HAP-1 (cell line): ENCODE data around the gene FAM229A.
A peak's percentile ranks its signal among the peaks of the same experiment; 100 is the strongest.
"Not testable (repeated sequence)": the region's sequence is repeated elsewhere in the genome, so short reads cannot be mapped to it uniquely, and the experiment has no call there.

Source experiments
- DNase-seq, 2 experiments: peaks; one replicate each; pipeline ENCODE4 v3.0.0-alpha.2; 2016 to 2020; ENCODE audit warnings: low spot score in 2 of 2
- H3K27me3 ChIP-seq: fragments of 250-450 bp; sonication (Bioruptor Pico); 2 replicates; pipeline ENCODE4 v1.5.1; 2020; ENCODE audit warnings: low read depth, mild to moderate bottlenecking, moderate library complexity
- H3K36me3 ChIP-seq: fragments of 250-450 bp; sonication (Bioruptor Pico); replicated peaks from 2 replicates; pipeline ENCODE4 v1.5.1; 2020; ENCODE audit warnings: mild to moderate bottlenecking
- H3K4me1 ChIP-seq: fragments of 250-450 bp; sonication (Bioruptor Pico); 2 replicates; pipeline ENCODE4 v1.5.1; 2020; ENCODE audit warnings: mild to moderate bottlenecking
- H3K4me3 ChIP-seq: fragments of 250-450 bp; sonication (Bioruptor Pico); 2 replicates; pipeline ENCODE4 v1.5.1; 2020; ENCODE audit warnings: mild to moderate bottlenecking, moderate library complexity
- H3K9me3 ChIP-seq: fragments of 250-450 bp; sonication (Bioruptor Pico); 2 replicates; pipeline ENCODE4 v1.5.1; 2020; ENCODE audit warnings: mild to moderate bottlenecking, moderate library complexity
- in situ Hi-C: fragments of 300-500 bp; cut with MboI; formaldehyde crosslinking; loops from 3 replicates; pipeline ENCODE4 v1.14.3; 2020; ENCODE audit warnings: low sequenced_read_pairs, inconsistent platforms, mixed read lengths

FAM229A gene

DNA sequence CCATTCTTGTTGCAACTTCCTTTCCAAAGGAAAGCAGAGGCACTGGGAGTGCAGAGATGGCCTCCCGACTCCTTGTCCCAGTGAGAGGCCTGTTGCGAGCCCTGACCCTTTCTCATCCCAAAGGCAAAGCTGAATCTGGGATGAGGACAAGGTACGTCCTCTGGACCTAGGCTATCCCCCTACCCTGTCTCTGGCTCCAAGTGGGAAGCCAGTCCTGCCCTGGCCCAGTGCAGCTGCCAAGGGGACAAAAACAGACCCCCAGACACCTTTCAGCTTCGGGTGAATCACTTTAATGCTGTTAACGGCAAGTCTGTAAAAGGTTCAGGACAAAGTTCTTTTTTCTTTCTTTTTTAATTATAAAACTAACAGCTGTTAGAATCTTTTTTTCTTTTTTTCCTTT lies 2.6 kb upstream of the FAM229A start:
- Histone ChIP-seq H3K9me3 (no peaks in the 10 kb centered on the region), H3K4me1 (no peaks in the 10 kb centered on the region), H3K27me3 (no peaks in the 10 kb centered on the region), H3K36me3 (peaks cover 26% of the 10 kb centered on the region), H3K4me3 (no peak overlapping the region)
- DNase-seq, result no peak
- in situ Hi-C loops, result no loop called here

DNA sequence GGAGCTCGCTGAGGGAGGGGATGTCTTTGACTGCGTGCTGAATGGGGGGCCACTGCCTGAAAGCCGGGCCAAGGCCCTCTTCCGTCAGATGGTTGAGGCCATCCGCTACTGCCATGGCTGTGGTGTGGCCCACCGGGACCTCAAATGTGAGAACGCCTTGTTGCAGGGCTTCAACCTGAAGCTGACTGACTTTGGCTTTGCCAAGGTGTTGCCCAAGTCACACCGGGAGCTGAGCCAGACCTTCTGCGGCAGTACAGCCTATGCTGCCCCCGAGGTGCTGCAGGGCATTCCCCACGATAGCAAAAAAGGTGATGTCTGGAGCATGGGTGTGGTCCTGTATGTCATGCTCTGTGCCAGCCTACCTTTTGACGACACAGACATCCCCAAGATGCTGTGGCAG lies 1.4 kb upstream of the FAM229A start:
- Histone ChIP-seq H3K27me3 (no peaks in the 10 kb centered on the region), H3K4me1 (no peaks in the 10 kb centered on the region), H3K36me3 (peaks cover 26% of the 10 kb centered on the region), H3K4me3 (no peak overlapping the region), H3K9me3 (no peaks in the 10 kb centered on the region)
- DNase-seq, result no peak
- in situ Hi-C loops, result no loop called here

DNA sequence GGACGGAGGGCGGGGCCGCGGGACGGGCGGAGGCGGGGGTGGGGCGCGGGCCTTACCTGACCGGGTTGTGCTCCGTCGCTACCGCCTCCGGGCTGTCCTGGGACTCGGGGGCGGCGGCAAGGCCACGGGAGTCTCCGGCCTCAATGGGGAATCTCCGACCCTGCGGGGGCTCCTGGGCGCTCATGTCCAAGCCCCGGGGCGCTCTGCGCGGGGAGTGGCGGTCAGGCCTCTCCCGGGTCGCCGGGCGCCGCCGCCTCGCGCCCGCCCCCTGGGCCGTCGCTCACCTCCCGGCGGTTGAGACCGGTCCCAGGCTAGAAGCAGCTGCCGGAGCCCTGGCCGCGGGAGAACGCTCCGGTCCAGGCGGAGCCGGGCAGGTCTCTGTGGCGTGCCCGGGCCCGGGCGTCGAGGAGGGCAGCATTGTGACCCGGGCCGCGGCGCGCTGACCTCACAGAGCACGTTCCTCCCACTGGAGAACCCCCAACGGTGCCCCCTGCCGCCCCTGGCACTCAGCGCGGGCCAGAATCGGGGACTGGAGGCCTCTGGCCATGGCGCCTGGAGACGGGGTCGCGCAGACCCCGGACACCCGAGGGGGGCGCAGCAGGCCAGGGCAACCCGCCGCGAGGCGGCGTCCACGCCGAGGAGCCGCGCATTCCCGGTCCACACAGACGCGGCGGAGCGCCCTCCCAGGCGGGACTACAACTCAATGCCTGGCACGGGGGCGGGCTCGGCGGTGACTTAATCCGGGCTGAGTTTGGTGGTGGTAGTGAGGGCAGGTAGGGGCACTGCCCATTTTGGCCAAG lies 411 bp downstream of the FAM229A start:
- no peak for DNase-seq
- in situ Hi-C loops, result no loop called here
- Histone ChIP-seq H3K9me3 (no peaks in the 10 kb centered on the region), H3K4me1 (no peaks in the 10 kb centered on the region), H3K4me3 (no peak overlapping the region), H3K27me3 (no peaks in the 10 kb centered on the region), H3K36me3 (peaks cover 19% of the 10 kb centered on the region)

DNA sequence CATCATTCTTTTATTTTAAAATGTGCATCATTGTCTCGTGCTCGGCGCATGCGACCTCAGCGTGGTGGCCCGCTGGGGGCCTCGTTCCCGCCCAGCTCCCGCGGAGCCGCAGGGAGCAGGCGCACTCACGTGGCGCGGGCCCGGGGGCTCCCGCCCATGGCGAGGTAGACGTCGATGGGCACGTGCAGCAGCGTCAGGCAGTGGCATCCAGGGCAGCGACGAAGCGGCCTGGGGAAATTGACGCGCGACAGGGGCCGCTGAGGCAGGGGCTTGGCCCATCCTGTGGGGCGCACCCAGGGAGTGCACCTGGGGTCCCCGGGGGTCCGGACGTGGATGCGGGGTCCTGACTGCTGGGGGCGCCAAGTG lies 994 bp downstream of the FAM229A start:
- Histone ChIP-seq H3K36me3 (peaks cover 15% of the 10 kb centered on the region), H3K4me1 (no peaks in the 10 kb centered on the region), H3K4me3 (no peak overlapping the region), H3K9me3 (no peaks in the 10 kb centered on the region), H3K27me3 (no peaks in the 10 kb centered on the region)
- no peak for DNase-seq
- in situ Hi-C loops, result no loop called here

DNA sequence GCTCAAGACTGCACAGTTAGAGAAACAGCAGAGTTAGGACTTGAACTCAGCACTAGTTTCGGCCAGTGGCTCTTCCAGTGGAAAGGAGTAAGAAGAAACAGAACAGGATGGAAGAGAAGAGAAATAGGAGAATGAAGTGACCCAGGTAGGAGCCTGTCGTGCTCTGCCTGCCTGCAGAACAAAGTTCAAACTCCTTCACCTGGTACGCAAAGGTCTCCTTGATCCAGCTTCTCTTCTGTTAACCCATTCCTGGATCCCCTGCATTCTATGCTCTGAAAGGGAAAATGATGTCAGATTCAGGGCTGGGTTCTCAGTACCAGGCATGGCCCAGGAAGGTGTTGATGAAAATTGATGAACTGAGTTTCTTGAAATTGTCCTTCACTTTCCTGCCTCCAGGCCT lies 3.9 kb downstream of the FAM229A start:
- Histone ChIP-seq H3K4me1 (no peaks in the 10 kb centered on the region), H3K4me3 (no peak overlapping the region), H3K36me3 (peaks cover 8% of the 10 kb centered on the region; the same call in 1 of the 2 replicates), H3K9me3 (no peaks in the 10 kb centered on the region), H3K27me3 (no peaks in the 10 kb centered on the region)
- DNase-seq, result no peak
- in situ Hi-C loops, result no loop called here

DNA sequence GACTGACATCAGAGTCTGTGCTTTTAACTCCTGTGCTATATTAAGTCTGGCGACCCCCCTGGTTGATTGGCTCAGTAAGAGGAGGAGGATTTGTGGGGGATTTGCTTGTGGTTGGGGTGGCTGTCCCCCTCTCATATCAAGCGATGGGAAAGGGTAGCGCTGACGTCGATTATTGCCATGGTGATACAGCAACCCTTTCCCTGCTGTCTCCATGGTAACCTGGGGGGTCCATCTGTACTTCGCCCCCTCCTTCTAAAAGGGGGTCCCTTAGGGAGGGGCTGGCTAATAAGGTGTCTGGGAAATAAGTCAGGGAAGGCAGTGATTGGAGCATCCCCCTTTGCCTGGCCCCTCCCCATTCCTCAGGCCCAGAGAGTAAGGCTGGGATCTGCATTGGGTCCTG lies 4.7 kb downstream of the FAM229A start:
- Histone ChIP-seq H3K4me3 (no peak overlapping the region), H3K27me3 (no peaks in the 10 kb centered on the region), H3K36me3 (peaks cover 3% of the 10 kb centered on the region; the same call in 1 of the 2 replicates), H3K4me1 (no peaks in the 10 kb centered on the region), H3K9me3 (no peaks in the 10 kb centered on the region)
- no peak for DNase-seq
- in situ Hi-C loops, result no loop called here

DNA sequence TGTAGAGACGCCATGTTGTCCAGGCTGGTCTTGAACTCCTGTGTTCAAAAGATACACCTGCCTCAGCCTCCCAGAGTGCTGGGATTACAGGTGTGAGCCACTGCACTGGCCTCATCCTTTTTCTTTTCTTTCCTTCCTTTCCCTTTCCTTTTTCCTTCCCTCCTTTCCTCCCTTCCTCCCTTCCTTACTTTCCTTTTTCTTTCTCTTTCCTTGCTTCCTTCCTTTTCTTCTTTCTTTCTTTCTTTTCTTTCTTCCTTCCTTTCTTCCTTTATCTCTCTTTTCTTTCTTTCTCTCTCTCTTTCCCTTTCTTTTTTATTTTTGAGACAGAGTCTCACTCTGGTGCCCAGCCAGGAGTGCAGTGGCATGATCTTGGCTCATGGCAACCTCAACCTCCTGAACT lies 5.8 kb downstream of the FAM229A start:
- peaks cover 5% of the 10 kb centered on the region for H3K4me1 ChIP-seq
- H3K36me3 ChIP-seq, result peaks cover 3% of the 10 kb centered on the region; the same call in 1 of the 2 replicates
- no peaks in the 10 kb centered on the region for H3K9me3 ChIP-seq
- H3K27me3 ChIP-seq, result no peaks in the 10 kb centered on the region
- in situ Hi-C loops, result no loop called here
- H3K4me3 ChIP-seq, result no peak overlapping the region
- no peak for DNase-seq

DNA sequence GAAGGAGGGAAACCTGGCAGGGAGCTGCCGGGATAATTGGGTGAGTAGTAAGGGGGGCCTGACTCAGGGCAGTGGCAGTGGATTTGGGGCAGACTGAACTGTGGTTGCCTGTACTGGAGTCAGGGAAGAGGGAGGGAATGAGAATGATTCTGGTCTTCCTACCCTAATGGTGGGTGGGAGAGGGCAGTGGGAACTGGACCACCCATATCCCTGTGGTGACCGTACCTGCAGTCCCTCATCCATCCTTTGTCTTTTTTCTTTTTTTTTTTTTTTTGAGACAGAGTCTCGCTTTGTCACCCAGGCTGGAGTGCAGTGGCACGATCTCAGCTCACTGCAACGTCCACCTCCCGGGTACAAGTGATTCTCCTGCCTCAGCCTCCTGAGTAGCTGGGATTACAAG lies 6.5 kb downstream of the FAM229A start:
- H3K4me1 ChIP-seq, H3K9me3 ChIP-seq, H3K36me3 ChIP-seq, DNase-seq, in situ Hi-C loops, H3K4me3 ChIP-seq, H3K27me3 ChIP-seq: not testable (repeated sequence)

DNA sequence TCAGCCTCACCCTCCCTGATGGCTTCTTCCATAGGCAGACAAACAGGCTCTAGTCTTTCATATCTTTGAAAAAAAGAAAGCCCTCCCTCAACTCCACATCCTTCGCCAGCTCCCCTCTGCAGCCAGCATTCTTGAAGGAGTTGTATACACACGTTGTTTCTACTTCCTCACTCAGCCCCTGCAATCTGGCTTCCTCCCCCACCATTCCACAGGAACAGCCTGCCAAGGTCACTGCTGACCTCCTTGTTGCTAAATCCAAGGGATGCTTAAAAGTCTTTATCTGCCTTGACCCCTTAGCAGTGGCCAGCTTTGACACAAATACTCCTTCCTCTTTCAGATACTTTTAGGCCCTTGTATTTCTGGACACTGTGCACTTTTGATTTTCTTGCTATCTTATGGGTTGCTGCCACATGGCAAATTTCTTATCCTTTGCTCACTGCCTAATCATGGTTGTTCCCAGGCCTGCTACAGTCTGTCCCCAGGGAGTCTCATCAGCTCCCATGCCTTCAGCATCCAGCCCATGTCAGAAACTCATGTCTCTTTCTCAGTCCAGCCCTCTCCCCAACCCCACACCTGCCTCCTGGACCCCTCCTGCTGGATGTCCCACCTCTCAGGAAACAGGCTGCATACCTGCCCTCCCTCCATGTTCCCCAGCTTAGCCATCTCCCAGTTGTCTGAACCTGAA lies 8.3 kb downstream of the FAM229A start:
- no peak for DNase-seq
- in situ Hi-C loops, result no loop called here
- Histone ChIP-seq H3K36me3 (peaks cover 6% of the 10 kb centered on the region; the same call in 1 of the 2 replicates), H3K9me3 (0 out of 2 replicates have a peak, but pooled peaks cover 5% of the 10 kb centered on the region), H3K4me1 (peaks cover 8% of the 10 kb centered on the region), H3K4me3 (no peak overlapping the region), H3K27me3 (no peaks in the 10 kb centered on the region)

DNA sequence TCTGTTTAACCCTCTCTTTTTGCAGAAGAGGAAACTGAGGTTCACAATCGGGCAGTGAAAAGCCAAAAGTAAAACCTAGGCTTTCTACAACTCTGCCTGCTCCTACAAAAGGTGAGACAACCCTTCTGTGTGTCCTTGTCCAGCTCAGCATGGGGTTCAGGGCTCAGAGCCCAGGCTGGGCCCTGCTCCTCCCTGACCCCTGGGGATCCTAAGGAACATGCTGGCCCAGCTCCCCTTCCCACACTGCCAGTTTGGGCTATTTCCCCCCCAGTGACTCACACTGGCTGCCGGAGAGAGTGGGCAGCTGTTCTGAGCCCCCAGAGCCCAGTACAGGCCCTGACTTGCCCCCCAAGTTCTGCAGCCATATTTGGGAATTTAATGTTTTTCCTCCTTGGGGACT lies 8.9 kb downstream of the FAM229A start:
- in situ Hi-C loops, result no loop called here
- Histone ChIP-seq H3K4me3 (no peak overlapping the region), H3K36me3 (peaks cover 5% of the 10 kb centered on the region; the same call in 1 of the 2 replicates), H3K27me3 (no peaks in the 10 kb centered on the region), H3K9me3 (0 out of 2 replicates have a peak, but pooled peaks cover 5% of the 10 kb centered on the region), H3K4me1 (peaks cover 8% of the 10 kb centered on the region)
- DNase-seq, result no peak

DNA sequence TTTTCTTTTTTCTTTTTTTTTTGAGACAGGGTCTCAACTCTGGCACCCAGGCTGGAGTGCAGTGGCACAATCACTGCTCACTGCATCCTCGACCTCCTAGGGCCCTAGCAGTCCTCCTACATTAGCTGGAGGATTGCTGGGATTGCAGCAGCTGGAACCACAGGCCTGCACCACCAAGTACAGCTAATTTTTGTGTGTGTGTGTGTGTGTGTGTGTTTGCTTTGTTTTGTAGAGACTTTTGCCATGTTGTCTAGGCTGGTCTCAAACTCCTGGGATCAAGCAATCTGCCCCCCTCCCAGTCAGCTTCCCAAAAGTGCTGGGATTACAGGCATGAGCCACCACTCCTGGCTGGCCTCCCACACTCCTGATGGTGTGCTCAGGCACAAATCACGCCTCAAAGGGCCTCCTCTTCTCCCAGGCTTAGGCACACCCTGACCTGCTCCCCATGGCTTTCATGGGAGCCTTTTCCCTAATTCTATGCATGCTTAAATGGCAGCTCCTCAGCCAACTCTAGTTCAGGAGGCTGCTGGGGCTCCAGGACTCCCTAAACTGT lies 9.4 kb downstream of the FAM229A start:
- Histone ChIP-seq H3K36me3 (peaks cover 3% of the 10 kb centered on the region; the same call in 1 of the 2 replicates), H3K27me3 (no peaks in the 10 kb centered on the region), H3K4me3 (no peak overlapping the region), H3K9me3 (0 out of 2 replicates have a peak, but pooled peaks cover 5% of the 10 kb centered on the region), H3K4me1 (peaks cover 8% of the 10 kb centered on the region)
- DNase-seq, result no peak
- in situ Hi-C loops, result no loop called here

DNA sequence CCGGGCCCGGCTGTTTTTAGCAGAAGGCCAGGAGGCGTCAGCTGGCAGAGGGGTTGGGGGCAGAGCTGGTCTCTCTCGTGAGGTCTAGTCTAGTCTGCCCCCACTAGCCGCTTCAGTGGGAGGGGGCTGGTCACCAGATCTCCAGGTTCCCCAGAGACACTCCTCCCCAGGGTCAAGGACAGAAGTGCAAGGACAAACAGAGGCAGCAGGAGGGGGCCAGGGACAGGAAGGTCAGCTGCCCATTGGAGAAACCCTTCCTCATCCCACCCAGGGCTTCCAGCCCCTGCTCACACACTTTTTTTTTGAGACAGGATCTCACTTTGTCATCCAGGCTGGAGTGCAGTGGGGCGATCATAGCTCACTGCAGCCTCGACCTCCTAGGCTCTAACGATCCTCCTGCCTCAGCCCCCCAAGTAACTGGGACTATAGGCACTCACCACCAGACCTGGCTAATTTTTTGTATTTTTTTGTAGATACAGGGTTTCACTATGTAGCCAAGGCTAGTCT lies 10.0 kb downstream of the FAM229A start:
- Histone ChIP-seq H3K9me3 (0 out of 2 replicates have a peak, but pooled peaks cover 5% of the 10 kb centered on the region), H3K36me3 (peaks cover 3% of the 10 kb centered on the region; the same call in 1 of the 2 replicates), H3K4me3 (peak overlapping the region; percentile 59), H3K4me1 (peaks cover 8% of the 10 kb centered on the region), H3K27me3 (no peaks in the 10 kb centered on the region)
- in situ Hi-C loops, result no loop called here
- no peak for DNase-seq

DNA sequence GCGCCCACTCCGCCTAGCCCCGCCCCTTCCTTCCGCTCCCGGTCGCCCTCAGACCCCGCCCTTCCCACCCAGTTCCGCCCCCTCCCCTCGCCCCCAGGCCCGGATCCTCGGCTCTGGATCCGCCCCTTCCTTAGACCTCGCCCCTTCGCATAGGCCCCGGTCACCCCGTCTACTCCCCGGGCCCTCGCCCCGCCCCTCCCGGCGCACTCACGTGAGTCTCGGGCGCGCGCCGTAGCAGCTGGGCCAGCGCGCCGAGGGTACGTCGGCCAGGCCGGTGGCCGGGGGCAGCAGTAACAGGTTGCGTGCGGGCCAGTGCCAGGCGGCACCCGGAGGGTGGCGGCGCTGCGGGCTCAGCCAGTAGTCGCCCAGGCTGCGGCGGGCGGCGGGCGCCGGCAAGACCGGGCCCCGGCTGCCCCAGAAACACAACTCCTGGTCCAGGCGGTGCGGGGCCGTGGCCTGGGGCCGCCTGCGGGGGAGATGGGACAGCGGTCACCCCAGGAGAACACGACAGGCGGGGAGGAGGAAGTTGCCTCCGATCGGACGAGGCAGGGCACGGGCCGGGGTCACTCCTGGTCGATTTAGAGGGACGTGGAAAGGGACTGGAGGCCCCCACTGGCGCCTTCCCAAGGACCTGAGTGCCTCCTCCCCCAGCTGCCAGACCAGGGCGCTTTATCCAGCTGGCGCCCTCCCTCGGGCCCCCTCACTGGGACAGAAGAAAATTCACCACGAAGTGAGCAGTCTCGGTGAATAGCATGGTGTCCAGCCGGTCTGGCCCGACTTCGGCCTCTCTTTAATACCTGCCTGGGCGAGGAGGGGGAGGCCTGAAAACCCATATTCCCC lies 10.7 kb downstream of the FAM229A start:
- DNase-seq, result peak; percentile 91 to 98
- peaks cover 3% of the 10 kb centered on the region; the same call in 1 of the 2 replicates for H3K36me3 ChIP-seq
- peaks cover 8% of the 10 kb centered on the region for H3K4me1 ChIP-seq
- H3K27me3 ChIP-seq, result no peaks in the 10 kb centered on the region
- in situ Hi-C loops, result no loop called here
- H3K4me3 ChIP-seq, result peak overlapping the region; percentile 59
- 0 out of 2 replicates have a peak, but pooled peaks cover 5% of the 10 kb centered on the region for H3K9me3 ChIP-seq
